ENCODE results near the gene ESPN.

DNA sequence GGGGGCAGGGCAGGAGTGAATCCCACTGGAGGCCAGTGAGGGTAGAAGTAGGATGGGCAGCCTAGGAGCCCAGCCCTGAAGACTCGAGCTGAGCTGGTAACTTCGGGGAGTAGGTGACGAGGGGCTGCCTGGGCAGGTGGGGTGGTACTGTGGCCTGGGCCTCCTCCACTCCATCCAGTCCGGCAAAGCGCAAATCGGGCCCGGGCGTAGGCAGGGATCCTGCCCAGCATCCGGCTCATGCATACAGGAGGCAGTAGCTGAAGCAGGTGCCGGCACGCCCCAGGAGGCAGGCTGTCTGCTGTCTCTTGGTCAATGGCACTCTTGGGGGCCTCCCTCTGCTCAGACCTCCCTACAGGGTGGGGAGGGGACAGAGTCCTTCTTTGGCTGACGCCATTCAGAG is 42.6 kb downstream of the ESPN start:
- TF ChIP-seq, protein P1, sequence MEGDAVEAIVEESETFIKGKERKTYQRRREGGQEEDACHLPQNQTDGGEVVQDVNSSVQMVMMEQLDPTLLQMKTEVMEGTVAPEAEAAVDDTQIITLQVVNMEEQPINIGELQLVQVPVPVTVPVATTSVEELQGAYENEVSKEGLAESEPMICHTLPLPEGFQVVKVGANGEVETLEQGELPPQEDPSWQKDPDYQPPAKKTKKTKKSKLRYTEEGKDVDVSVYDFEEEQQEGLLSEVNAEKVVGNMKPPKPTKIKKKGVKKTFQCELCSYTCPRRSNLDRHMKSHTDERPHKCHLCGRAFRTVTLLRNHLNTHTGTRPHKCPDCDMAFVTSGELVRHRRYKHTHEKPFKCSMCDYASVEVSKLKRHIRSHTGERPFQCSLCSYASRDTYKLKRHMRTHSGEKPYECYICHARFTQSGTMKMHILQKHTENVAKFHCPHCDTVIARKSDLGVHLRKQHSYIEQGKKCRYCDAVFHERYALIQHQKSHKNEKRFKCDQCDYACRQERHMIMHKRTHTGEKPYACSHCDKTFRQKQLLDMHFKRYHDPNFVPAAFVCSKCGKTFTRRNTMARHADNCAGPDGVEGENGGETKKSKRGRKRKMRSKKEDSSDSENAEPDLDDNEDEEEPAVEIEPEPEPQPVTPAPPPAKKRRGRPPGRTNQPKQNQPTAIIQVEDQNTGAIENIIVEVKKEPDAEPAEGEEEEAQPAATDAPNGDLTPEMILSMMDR (IDR thresholded peaks at IDR 0.05) = no peak
- TF ChIP-seq POLR2A (IDR thresholded peaks at IDR 0.05) = no peak

All from gastroesophageal sphincter (tissue), 3 donors.